ELR (cell line): ENCODE measurements around the gene CASP10.

Source experiments
- DNase-seq: peaks from one replicate; pipeline ENCODE4 v3.0.0-alpha.2; 2015; ENCODE audit warnings: low read depth

The CASP10 gene

GRCh38 chr2:201197781-201198180 lies 14.8 kb downstream of the CASP10 start:
- no peak for DNase-seq

- DNase-seq: no peak
These were observed 16.9 kb downstream of the CASP10 start for GRCh38 chr2:201199847-201200246.

- DNase-seq: no peak
These were observed 17.4 kb downstream of the CASP10 start for GRCh38 chr2:201200345-201200744.

GRCh38 chr2:201201371-201201770 lies 18.4 kb downstream of the CASP10 start:
- no peak for DNase-seq

GRCh38 chr2:201203916-201204654 lies 21.1 kb downstream of the CASP10 start:
- no peak for DNase-seq

GRCh38 chr2:201204655-201205514 lies 21.9 kb downstream of the CASP10 start:
- no peak for DNase-seq

GRCh38 chr2:201205515-201205849 lies 22.5 kb downstream of the CASP10 start:
- no peak for DNase-seq

- DNase-seq: no peak
These were observed 25.8 kb downstream of the CASP10 start for GRCh38 chr2:201208563-201209252.

- no peak for DNase-seq
These were observed 33.0 kb downstream of the CASP10 start for GRCh38 chr2:201215963-201216362.

- DNase-seq: no peak
These were observed 34.0 kb downstream of the CASP10 start for GRCh38 chr2:201216918-201217317.

- DNase-seq: peak; percentile 24
These were observed 35.8 kb downstream of the CASP10 start for GRCh38 chr2:201218780-201219179.

GRCh38 chr2:201219328-201220096 lies 36.6 kb downstream of the CASP10 start:
- DNase-seq: no peak

- DNase-seq: no peak
These were observed 37.2 kb downstream of the CASP10 start for GRCh38 chr2:201220102-201220570.

GRCh38 chr2:201223089-201224073 lies 40.4 kb downstream of the CASP10 start:
- DNase-seq: no peak

GRCh38 chr2:201228271-201228911 lies 45.5 kb downstream of the CASP10 start:
- peak; percentile 44 for DNase-seq

GRCh38 chr2:201228912-201229290 lies 46.0 kb downstream of the CASP10 start:
- no peak for DNase-seq

- DNase-seq: peak; percentile 94
These were observed 49.0 kb downstream of the CASP10 start for GRCh38 chr2:201231781-201232466.

- DNase-seq: no peak
These were observed 49.5 kb downstream of the CASP10 start for GRCh38 chr2:201232467-201232815.

- peak; percentile 30 for DNase-seq
These were observed 50.4 kb downstream of the CASP10 start for GRCh38 chr2:201233192-201233811.
